Trophoblast cell (in vitro differentiated cells and primary cell): ENCODE results near the gene ACVRL1.

Source experiments
- DNase-seq, 2 donors: peaks; one replicate each; pipeline ENCODE4 v3.0.0-alpha.2; 2016
- H2AFZ ChIP-seq: 2 replicates; pipeline ENCODE4 v1.6.1; 2013; ENCODE audit warnings: low read length, moderate library complexity, mild to moderate bottlenecking; ENCODE audit not compliant: insufficient read depth, poor library complexity
- H2AK5ac ChIP-seq: 2 replicates; pipeline ENCODE4 v1.6.1; 2013; ENCODE audit warnings: mild to moderate bottlenecking, low read length
- H2BK120ac ChIP-seq: 2 replicates; pipeline ENCODE4 v1.6.1; 2013; ENCODE audit warnings: low read length, mild to moderate bottlenecking, moderate library complexity; ENCODE audit not compliant: insufficient read depth, poor library complexity
- H2BK12ac ChIP-seq: 2 replicates; pipeline ENCODE4 v1.6.1; 2013; ENCODE audit warnings: mild to moderate bottlenecking, low read length, moderate library complexity
- H2BK5ac ChIP-seq: 2 replicates; pipeline ENCODE4 v1.6.1; 2013; ENCODE audit warnings: low read length, low read depth, moderate library complexity, mild to moderate bottlenecking; ENCODE audit not compliant: poor library complexity
- H3K14ac ChIP-seq: 2 replicates; pipeline ENCODE4 v1.6.1; 2013; ENCODE audit warnings: mild to moderate bottlenecking, low read length
- H3K18ac ChIP-seq: 2 replicates; pipeline ENCODE4 v1.6.1; 2013; ENCODE audit warnings: mild to moderate bottlenecking, low read length
- H3K23ac ChIP-seq: 2 replicates; pipeline ENCODE4 v1.6.1; 2013; ENCODE audit warnings: low read length
- H3K27ac ChIP-seq: 2 replicates; pipeline ENCODE4 v1.5.1; 2013; ENCODE audit warnings: low read depth, mild to moderate bottlenecking, inconsistent platforms, low read length, moderate library complexity
- H3K27me3 ChIP-seq: 2 replicates; pipeline ENCODE4 v1.6.1; 2013; ENCODE audit warnings: inconsistent platforms, mild to moderate bottlenecking, low read length, moderate library complexity; ENCODE audit not compliant: insufficient read depth
- H3K36me3 ChIP-seq, 2 experiments: 1 replicate in 1 of 2; 2 replicates in 1 of 2; pipeline ENCODE4 v1.6.1; 2013; ENCODE audit warnings: low read length in 2 of 2, mild to moderate bottlenecking in 2 of 2, moderate library complexity in 1 of 2; ENCODE audit not compliant: insufficient read depth in 2 of 2, control insufficient read depth in 1 of 2
- H3K4ac ChIP-seq: 2 replicates; pipeline ENCODE4 v1.6.1; 2013; ENCODE audit warnings: low read depth, mild to moderate bottlenecking, low read length, moderate library complexity
- H3K4me1 ChIP-seq, 2 experiments: 1 replicate in 1 of 2; 2 replicates in 1 of 2; pipeline ENCODE4 v1.6.1; 2013; ENCODE audit warnings: low read length in 2 of 2, mild to moderate bottlenecking in 2 of 2, moderate library complexity in 1 of 2; ENCODE audit not compliant: insufficient read depth in 2 of 2, control insufficient read depth in 1 of 2
- H3K4me2 ChIP-seq: 2 replicates; pipeline ENCODE4 v1.6.1; 2013; ENCODE audit warnings: inconsistent platforms, mild to moderate bottlenecking, low read length, moderate library complexity
- H3K4me3 ChIP-seq: 2 replicates; pipeline ENCODE4 v1.5.1; 2013; ENCODE audit warnings: mild to moderate bottlenecking, low read depth, low read length, inconsistent platforms
- H3K79me1 ChIP-seq: one replicate; pipeline ENCODE4 v1.6.1; 2013; ENCODE audit warnings: low read length
- H3K79me2 ChIP-seq: 2 replicates; pipeline ENCODE4 v1.6.1; 2013; ENCODE audit warnings: low read length, mild to moderate bottlenecking; ENCODE audit not compliant: control insufficient read depth, insufficient read depth, poor library complexity
- H3K9ac ChIP-seq: 2 replicates; pipeline ENCODE4 v1.6.1; 2013; ENCODE audit warnings: mild to moderate bottlenecking, low read length
- H3K9me3 ChIP-seq: 2 replicates; pipeline ENCODE4 v1.6.1; 2013; ENCODE audit warnings: low read depth, mild to moderate bottlenecking, control low read depth, inconsistent platforms, low read length; ENCODE audit not compliant: insufficient read depth
- H4K12ac ChIP-seq: 2 replicates; pipeline ENCODE4 v1.6.1; 2013; ENCODE audit warnings: low read depth, mild to moderate bottlenecking, low read length, moderate library complexity
- H4K8ac ChIP-seq: 2 replicates; pipeline ENCODE4 v1.6.1; 2013; ENCODE audit warnings: low read depth, mild to moderate bottlenecking, low read length, moderate library complexity
- H4K91ac ChIP-seq: one replicate; pipeline ENCODE4 v1.6.1; 2013; ENCODE audit warnings: low read depth, mild to moderate bottlenecking, low read length, moderate library complexity
- WGBS: extraction: QIAGEN DNeasy Blood & Tissue Kit; methylation state at CpG from one replicate; pipeline ENCODE4 v1.1.7; 2013; ENCODE audit warnings: missing lambda C conversion rate; ENCODE audit not compliant: insufficient read length, insufficient coverage; ENCODE audit errors: extremely low coverage; 5-methylcytosine and 5-hydroxymethylcytosine counted together

ACVRL1 gene

GRCh38 chr12:51871918-51872688 lies 35.2 kb upstream of the ACVRL1 start:
- Histone ChIP-seq H2AK5ac (no peak overlapping the region), H3K79me1 (peaks cover 16% of the 10 kb centered on the region), H3K36me3 (no peaks in the 10 kb centered on the region), H2AFZ (no peak overlapping the region), H3K4ac (no peak overlapping the region), H3K79me2 (no peaks in the 10 kb centered on the region), H3K4me1 (peaks cover 15 to 20% of the 10 kb centered on the region in 2 experiments), H2BK5ac (no peak overlapping the region), H3K23ac (no peak overlapping the region), H2BK120ac (no peak overlapping the region), H3K27ac (no peak overlapping the region), H3K9me3 (no peaks in the 10 kb centered on the region), H3K4me2 (no peak overlapping the region), H3K18ac (no peak overlapping the region), H3K14ac (no peak overlapping the region), H4K8ac (no peak overlapping the region), H3K4me3 (no peak overlapping the region), H2BK12ac (no peak overlapping the region), H3K9ac (no peak overlapping the region), H4K91ac (no peak overlapping the region), H4K12ac (no peak overlapping the region), H3K27me3 (no peaks in the 10 kb centered on the region)
- DNase-seq, result no peak
- no CpG with 5 or more reads among the region's 17 CpGs for WGBS

- Histone ChIP-seq H4K8ac (no peak overlapping the region), H3K27ac (no peak overlapping the region), H3K4me3 (no peak overlapping the region), H3K14ac (no peak overlapping the region), H2AK5ac (no peak overlapping the region), H3K4me2 (no peak overlapping the region), H2BK12ac (no peak overlapping the region), H4K12ac (no peak overlapping the region), H3K9me3 (no peaks in the 10 kb centered on the region), H3K18ac (no peak overlapping the region), H2BK120ac (no peak overlapping the region), H3K79me1 (peaks cover 16% of the 10 kb centered on the region), H3K4me1 (peaks cover 15 to 20% of the 10 kb centered on the region in 2 experiments), H3K9ac (no peak overlapping the region), H3K23ac (no peak overlapping the region), H3K27me3 (no peaks in the 10 kb centered on the region), H2BK5ac (no peak overlapping the region), H3K36me3 (no peaks in the 10 kb centered on the region), H3K4ac (no peak overlapping the region), H3K79me2 (no peaks in the 10 kb centered on the region), H2AFZ (no peak overlapping the region), H4K91ac (no peak overlapping the region)
- no CpG with 5 or more reads among the region's 3 CpGs for WGBS
- no peak for DNase-seq
Measured at GRCh38 chr12:51872689-51872981, 34.7 kb upstream of the ACVRL1 start.

GRCh38 chr12:51873251-51873994 lies 33.9 kb upstream of the ACVRL1 start:
- Histone ChIP-seq H2BK120ac (no peak overlapping the region), H4K8ac (no peak overlapping the region), H3K4me1 (peaks cover 9 to 16% of the 10 kb centered on the region in 2 experiments), H3K23ac (no peak overlapping the region), H3K18ac (no peak overlapping the region), H3K4me2 (no peak overlapping the region), H3K79me1 (peaks cover 12% of the 10 kb centered on the region), H4K91ac (no peak overlapping the region), H2AFZ (no peak overlapping the region), H2BK5ac (no peak overlapping the region), H3K9me3 (no peaks in the 10 kb centered on the region), H2AK5ac (no peak overlapping the region), H3K9ac (no peak overlapping the region), H3K79me2 (no peaks in the 10 kb centered on the region), H3K14ac (no peak overlapping the region), H3K36me3 (no peaks in the 10 kb centered on the region), H3K27ac (no peak overlapping the region), H3K27me3 (no peaks in the 10 kb centered on the region), H3K4me3 (no peak overlapping the region), H3K4ac (no peak overlapping the region), H4K12ac (no peak overlapping the region), H2BK12ac (no peak overlapping the region)
- no peak for DNase-seq
- no CpG with 5 or more reads among the region's 8 CpGs for WGBS

GRCh38 chr12:51874000-51874399 lies 33.3 kb upstream of the ACVRL1 start:
- DNase-seq, result no peak
- no peaks in the 10 kb centered on the region for H3K79me2 ChIP-seq

More at GRCh38 chr12:51874000-51874399, 33.3 kb upstream of the ACVRL1 start:
- Histone ChIP-seq H2BK12ac (no peak overlapping the region), H4K12ac (no peak overlapping the region), H2AFZ (no peak overlapping the region), H2AK5ac (no peak overlapping the region), H3K4me1 (peaks cover 8 to 11% of the 10 kb centered on the region in 2 experiments), H3K9me3 (no peaks in the 10 kb centered on the region), H3K79me1 (peaks cover 7% of the 10 kb centered on the region), H3K14ac (no peak overlapping the region), H3K4ac (no peak overlapping the region), H3K27me3 (no peaks in the 10 kb centered on the region), H3K27ac (no peak overlapping the region), H3K4me2 (no peak overlapping the region), H3K23ac (no peak overlapping the region), H3K36me3 (no peaks in the 10 kb centered on the region), H4K8ac (no peak overlapping the region), H3K4me3 (no peak overlapping the region), H3K9ac (no peak overlapping the region), H2BK5ac (no peak overlapping the region), H4K91ac (no peak overlapping the region), H3K18ac (no peak overlapping the region), H2BK120ac (no peak overlapping the region)
- no CpG with 5 or more reads among the region's 8 CpGs for WGBS
